Gastrocnemius medialis (tissue), 4 donors: ENCODE measurements around the gene MRPL32. TPM values are rescaled to one million over a fixed set of nuclear protein-coding genes. Genes with fewer than 3 reads are reported as not detected.

Experiments
- ATAC-seq, 2 donors: fragments of 150-250 bp; one replicate each; pipeline ENCODE4 v1.9.1; 2016
- DNase-seq, 2 donors: peaks; one replicate each; pipeline ENCODE4 v3.0.0-alpha.2; 2019
- H3K27ac ChIP-seq, 4 donors: fragments of 200-600 bp; sonication (generic); 1 replicate in 1 of 4; 2 replicates in 3 of 4; pipeline ENCODE4 v1.5.1; 2016 to 2018; ENCODE audit warnings: mild to moderate bottlenecking in 2 of 4, moderate library complexity in 1 of 4
- H3K27me3 ChIP-seq, 3 donors: fragments of 200-600 bp; sonication (generic) in 2 of 3; 1 replicate in 1 of 3; 2 replicates in 2 of 3; pipeline versions ENCODE4 v1.5.1 to v1.6.0; 2016 to 2019; ENCODE audit warnings: mild to moderate bottlenecking in 1 of 3, moderate library complexity in 1 of 3
- H3K36me3 ChIP-seq, 2 donors: fragments of 200-600 bp; sonication (generic) in 1 of 2; one replicate each; pipeline ENCODE4 v1.5.1; 2017 to 2018
- H3K4me1 ChIP-seq, 2 donors: fragments of 200-600 bp; sonication (generic) in 1 of 2; one replicate each; pipeline ENCODE4 v1.5.1; 2016 to 2017; ENCODE audit warnings: mild to moderate bottlenecking in 2 of 2
- H3K4me3 ChIP-seq, 4 donors: fragments of 200-600 bp; sonication (generic) in 3 of 4; 1 replicate in 1 of 4; 2 replicates in 3 of 4; pipeline ENCODE4 v1.5.1; 2016 to 2019; ENCODE audit warnings: mild to moderate bottlenecking in 2 of 4
- H3K9me3 ChIP-seq, 3 donors: fragments of 200-600 bp; sonication (generic) in 2 of 3; 1 replicate in 1 of 3; 2 replicates in 2 of 3; pipeline ENCODE4 v1.5.1; 2016 to 2019
- POLR2A ChIP-seq, 2 donors: fragments of 450-650 bp; IDR thresholded peaks; one replicate each; pipeline ENCODE4 v1.6.1; 2017; ENCODE audit warnings: antibody characterized with exemption in 2 of 2, mild to moderate bottlenecking in 2 of 2, moderate library complexity in 2 of 2
- in situ Hi-C, 4 donors: fragments of 200-750 bp; cut with MboI; loops; one replicate each; pipeline versions ENCODE4 v1.15.0 to v1.8.0; 2017; ENCODE audit warnings: low sequenced_read_pairs in 4 of 4
- intact Hi-C: fragments of 100-400 bp; cut with DNase I; formaldehyde crosslinking; loops from one replicate; pipeline ENCODE4 v1.15.1; 2023; ENCODE audit warnings: low total_unique reads
- total RNA-seq, 4 donors: library from RNA; depleted of rRNA; stranded (reverse); fragments of >200 nt; gene quantifications; one replicate each; pipeline versions ENCODE4 v1.1.0 to v1.2.3, GENCODE V29; 2016
- TF ChIP-seq, protein P1 (sequence below), 5 experiments: fragments of 450-650 bp in 3 of 5; fragments of 200-600 bp in 2 of 5; sonication (generic) in 2 of 5; IDR thresholded peaks in 4 of 5; conservative IDR thresholded peaks in 1 of 5; 1 replicate in 4 of 5; 2 replicates in 1 of 5; pipeline ENCODE4 v1.5.1; 2016 to 2019; ENCODE audit warnings: antibody characterized with exemption in 5 of 5, mild to moderate bottlenecking in 3 of 5, moderate library complexity in 3 of 5

MRPL32 gene
- total RNA-seq, 4 donors from 2014 or later, result 42.6 to 59.2 (median 56.8) TPM

DNA sequence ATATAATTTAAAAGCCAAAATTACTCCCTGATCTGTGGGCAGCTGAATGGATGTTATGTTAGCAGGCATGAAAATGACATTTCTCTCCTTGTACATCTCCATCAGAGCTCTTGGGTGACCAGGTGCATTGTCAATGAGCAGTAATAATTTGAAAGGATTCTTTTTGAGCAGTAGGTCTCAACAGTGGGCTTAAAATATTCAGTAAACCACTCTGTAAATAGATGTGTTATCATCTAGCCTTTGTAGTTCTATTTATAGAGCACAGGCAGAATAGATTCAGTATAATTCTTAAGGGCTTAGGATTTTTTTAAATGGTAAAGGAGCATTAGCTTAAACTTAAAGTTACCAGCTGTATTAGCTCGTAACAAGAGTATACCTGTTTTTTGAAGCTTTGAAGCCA, 52.0 kb downstream of the MRPL32 start:
- intact Hi-C loops (no loop called here), in situ Hi-C loops (no loop called here)
- TF ChIP-seq, protein P1, sequence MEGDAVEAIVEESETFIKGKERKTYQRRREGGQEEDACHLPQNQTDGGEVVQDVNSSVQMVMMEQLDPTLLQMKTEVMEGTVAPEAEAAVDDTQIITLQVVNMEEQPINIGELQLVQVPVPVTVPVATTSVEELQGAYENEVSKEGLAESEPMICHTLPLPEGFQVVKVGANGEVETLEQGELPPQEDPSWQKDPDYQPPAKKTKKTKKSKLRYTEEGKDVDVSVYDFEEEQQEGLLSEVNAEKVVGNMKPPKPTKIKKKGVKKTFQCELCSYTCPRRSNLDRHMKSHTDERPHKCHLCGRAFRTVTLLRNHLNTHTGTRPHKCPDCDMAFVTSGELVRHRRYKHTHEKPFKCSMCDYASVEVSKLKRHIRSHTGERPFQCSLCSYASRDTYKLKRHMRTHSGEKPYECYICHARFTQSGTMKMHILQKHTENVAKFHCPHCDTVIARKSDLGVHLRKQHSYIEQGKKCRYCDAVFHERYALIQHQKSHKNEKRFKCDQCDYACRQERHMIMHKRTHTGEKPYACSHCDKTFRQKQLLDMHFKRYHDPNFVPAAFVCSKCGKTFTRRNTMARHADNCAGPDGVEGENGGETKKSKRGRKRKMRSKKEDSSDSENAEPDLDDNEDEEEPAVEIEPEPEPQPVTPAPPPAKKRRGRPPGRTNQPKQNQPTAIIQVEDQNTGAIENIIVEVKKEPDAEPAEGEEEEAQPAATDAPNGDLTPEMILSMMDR (IDR thresholded peaks at IDR 0.05 in 4 of 5, conservative IDR thresholded peaks at IDR 0.05 in 1 of 5), result no peak
- no peak for TF ChIP-seq POLR2A (IDR thresholded peaks at IDR 0.05)
- ATAC-seq, result no peak
- no peaks in the 10 kb centered on the region for H3K27me3 ChIP-seq
- no peaks in the 10 kb centered on the region for H3K9me3 ChIP-seq
- no peaks in the 10 kb centered on the region for H3K4me1 ChIP-seq
- H3K4me3 ChIP-seq, result no peak overlapping the region
- no peak overlapping the region for H3K27ac ChIP-seq
- DNase-seq, result no peak
- H3K36me3 ChIP-seq, result no peaks in the 10 kb centered on the region

DNA sequence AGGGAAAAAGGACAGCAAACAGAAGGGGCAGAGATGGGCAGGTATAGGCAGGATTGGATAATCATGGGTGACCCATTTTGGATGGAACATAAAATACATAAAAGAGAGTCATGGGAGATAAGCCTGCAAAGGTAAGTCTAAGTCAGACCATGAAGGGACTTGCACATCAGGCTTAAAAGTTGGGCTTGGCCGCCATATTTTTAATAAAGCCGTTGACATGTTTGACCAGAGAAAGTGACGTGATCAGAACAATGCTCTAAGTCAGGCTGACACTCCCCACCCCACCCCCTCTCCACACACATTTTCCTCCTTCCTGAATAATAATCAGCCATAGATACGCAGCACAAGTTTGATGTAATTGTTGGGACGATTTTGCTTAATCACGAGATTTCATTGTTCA, 54.0 kb downstream of the MRPL32 start:
- ATAC-seq (no peak), DNase-seq (no peak)
- intact Hi-C loops (no loop called here), in situ Hi-C loops (no loop called here)
- Histone ChIP-seq H3K36me3 (no peaks in the 10 kb centered on the region), H3K4me3 (no peak overlapping the region), H3K4me1 (no peaks in the 10 kb centered on the region), H3K27ac (no peak overlapping the region), H3K9me3 (no peaks in the 10 kb centered on the region), H3K27me3 (no peaks in the 10 kb centered on the region)
- TF ChIP-seq, protein P1 (IDR thresholded peaks at IDR 0.05 in 4 of 5, conservative IDR thresholded peaks at IDR 0.05 in 1 of 5), result no peak
- no peak for TF ChIP-seq POLR2A (IDR thresholded peaks at IDR 0.05)

DNA sequence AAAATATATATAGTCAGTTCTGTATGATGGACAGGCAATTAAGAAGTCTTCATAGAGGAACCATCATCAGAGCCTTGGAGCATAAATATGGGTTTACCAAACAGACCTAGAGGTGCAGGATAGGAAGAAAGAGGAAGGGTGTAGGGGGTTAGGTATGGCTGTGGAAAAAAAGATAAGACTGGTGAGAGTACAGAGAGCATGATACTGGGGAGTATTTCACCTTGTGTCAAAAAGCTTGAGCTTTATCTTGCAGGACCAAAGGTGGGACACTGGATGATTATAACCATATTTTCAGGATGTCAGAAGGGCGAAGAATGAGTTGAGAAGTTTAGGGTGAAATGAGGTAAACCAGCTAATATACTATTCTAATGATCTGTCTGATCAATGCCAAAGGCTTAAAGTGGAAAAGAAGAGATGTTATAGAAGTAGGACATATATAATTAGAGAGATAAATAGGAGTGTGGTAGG, 54.6 kb downstream of the MRPL32 start:
- ATAC-seq, result no peak
- Histone ChIP-seq H3K4me3 (no peak overlapping the region), H3K9me3 (no peaks in the 10 kb centered on the region), H3K27ac (no peak overlapping the region), H3K36me3 (no peaks in the 10 kb centered on the region), H3K27me3 (no peaks in the 10 kb centered on the region), H3K4me1 (no peaks in the 10 kb centered on the region)
- in situ Hi-C loops, result no loop called here
- intact Hi-C loops, result no loop called here
- no peak for TF ChIP-seq POLR2A (IDR thresholded peaks at IDR 0.05)
- TF ChIP-seq, protein P1 (IDR thresholded peaks at IDR 0.05 in 4 of 5, conservative IDR thresholded peaks at IDR 0.05 in 1 of 5), result no peak
- DNase-seq, result no peak

Other genes starting within 250 kb of the MRPL32 start
- 10 to 100 TPM in 1 of 4 donors, 1 to 10 TPM in 3; 4.6 to 13.5 (median 8.0) TPM for gene C7orf25, start 20.3 kb upstream of the MRPL32 start, total RNA-seq
- gene PSMA2, start 202 bp upstream of the MRPL32 start, total RNA-seq, result 100 to 1,000 TPM; 178 to 246 (median 209) TPM
- 1 to 10 TPM; 1.2 to 3.9 (median 2.0) TPM for gene HECW1, start 180.3 kb downstream of the MRPL32 start, total RNA-seq